D721Med (cell line): Measurements from ENCODE around the gene LRMDA.
"Not testable (repeated sequence)": the region's sequence is repeated elsewhere in the genome, so short reads cannot be mapped to it uniquely, and the experiment has no call there.

Experiments used
- DNase-seq: peaks from one replicate; pipeline ENCODE4 v3.0.0; 2011; ENCODE audit warnings: low spot score; ENCODE audit not compliant: insufficient read length
- FAIRE-seq: peaks from 2 replicates; lab custom pipeline; 2011; peaks lifted over from hg19 to GRCh38; lab: Jason Lieb, UNC
- CTCF ChIP-seq: IDR thresholded peaks from 2 replicates; pipeline ENCODE4 v1.5.1; 2012; ENCODE audit warnings: mild to moderate bottlenecking, control low read depth; ENCODE audit not compliant: insufficient read depth; ENCODE audit errors: missing control alignments

The LRMDA gene

GRCh38 chr10:75738924-75739323 lies 307.5 kb downstream of the LRMDA start:
- DNase-seq (no peak), FAIRE-seq (no peak)
- TF ChIP-seq CTCF: no peak

- FAIRE-seq (no peak), DNase-seq (no peak)
- no peak for TF ChIP-seq CTCF
These were observed 308.2 kb downstream of the LRMDA start for GRCh38 chr10:75739414-75740143.

- no peak for DNase-seq
- TF ChIP-seq CTCF: no peak
- no peak for FAIRE-seq
These were observed 309.1 kb downstream of the LRMDA start for GRCh38 chr10:75740541-75740940.

GRCh38 chr10:75742355-75742754 lies 310.9 kb downstream of the LRMDA start:
- no peak for TF ChIP-seq CTCF
- no peak for DNase-seq
- FAIRE-seq: no peak

- DNase-seq: no peak
- no peak for TF ChIP-seq CTCF
- FAIRE-seq: no peak
These were observed 311.9 kb downstream of the LRMDA start for GRCh38 chr10:75743291-75743778.

- no peak for TF ChIP-seq CTCF
- no peak for FAIRE-seq
- DNase-seq: no peak
These were observed 312.8 kb downstream of the LRMDA start for GRCh38 chr10:75744261-75744660.

- no peak for TF ChIP-seq CTCF
- DNase-seq (no peak), FAIRE-seq (no peak)
These were observed 314.9 kb downstream of the LRMDA start for GRCh38 chr10:75746356-75746755.

GRCh38 chr10:75750093-75750875 lies 318.9 kb downstream of the LRMDA start:
- not testable (repeated sequence) for DNase-seq

More at GRCh38 chr10:75750093-75750875, 318.9 kb downstream of the LRMDA start:
- not testable (repeated sequence) for FAIRE-seq
